HEK293 (cell line): ENCODE measurements around the gene STK32A.

Experiments used
- ZBTB10 ChIP-seq: fragments of 450-650 bp; formaldehyde crosslinking; IDR thresholded peaks from 2 replicates; pipeline ENCODE4 v1.5.1; 2016; ENCODE audit warnings: missing biosample characterization, missing genetic modification characterization
- ZNF350 ChIP-seq: fragments of 450-650 bp; formaldehyde crosslinking; IDR thresholded peaks from 2 replicates; pipeline ENCODE4 v1.5.0; 2017; ENCODE audit warnings: missing biosample characterization, mild to moderate bottlenecking, missing genetic modification characterization
- ZSCAN4 ChIP-seq: fragments of 450-650 bp; formaldehyde crosslinking; IDR thresholded peaks from 2 replicates; pipeline ENCODE4 v1.5.1; 2017; ENCODE audit warnings: missing biosample characterization, missing genetic modification characterization

GRCh38 chr5:147189109-147189424, 45.8 kb upstream of the STK32A start:
- no peak for TF ChIP-seq ZNF350 (tag by site-specific recombination)
- TF ChIP-seq ZSCAN4 (tag by site-specific recombination) = no peak
- TF ChIP-seq ZBTB10 (tag by site-specific recombination) = no peak
